Stimulated activated naive B cell treated with anti-CD40 and anti-IgM and Interleukin-4, amounts not matched to agents 10 μg/mL and 1 μg/mL and 100 μg/mL, for 72 hours (primary cell): ENCODE measurements around the gene SERINC2.

Experiments used
- ATAC-seq, 2 donors: fragments of 150-1000 bp; cut with Tn5 transposase; replicated peaks; 2 replicates each; pipeline ENCODE4 v1.10.0; 2021; ENCODE audit warnings: moderate library complexity in 1 of 2
- DNase-seq: peaks from one replicate; pipeline ENCODE4 v3.0.0; 2021
- H3K27ac Mint-ChIP-seq: one replicate; pipeline ENCODE4 v1.8.0; 2022; ENCODE audit warnings: mild to moderate bottlenecking, mixed read lengths
- H3K27me3 Mint-ChIP-seq, 2 donors: one replicate each; pipeline ENCODE4 v1.8.0; 2022; ENCODE audit warnings: mixed read lengths in 2 of 2
- H3K36me3 Mint-ChIP-seq, 2 donors: one replicate each; pipeline ENCODE4 v1.8.0; 2022; ENCODE audit warnings: mixed read lengths in 2 of 2, mild to moderate bottlenecking in 1 of 2
- H3K4me1 Mint-ChIP-seq, 2 donors: one replicate each; pipeline ENCODE4 v1.8.0; 2022; ENCODE audit warnings: mixed read lengths in 2 of 2, mild to moderate bottlenecking in 1 of 2
- H3K4me3 Mint-ChIP-seq, 2 donors: one replicate each; pipeline ENCODE4 v1.8.0; 2022; ENCODE audit warnings: mild to moderate bottlenecking in 2 of 2, mixed read lengths in 2 of 2, moderate library complexity in 1 of 2
- H3K9me3 Mint-ChIP-seq, 2 donors: one replicate each; pipeline ENCODE4 v1.8.0; 2022; ENCODE audit warnings: mixed read lengths in 2 of 2, mild to moderate bottlenecking in 1 of 2

SERINC2 gene

DNA sequence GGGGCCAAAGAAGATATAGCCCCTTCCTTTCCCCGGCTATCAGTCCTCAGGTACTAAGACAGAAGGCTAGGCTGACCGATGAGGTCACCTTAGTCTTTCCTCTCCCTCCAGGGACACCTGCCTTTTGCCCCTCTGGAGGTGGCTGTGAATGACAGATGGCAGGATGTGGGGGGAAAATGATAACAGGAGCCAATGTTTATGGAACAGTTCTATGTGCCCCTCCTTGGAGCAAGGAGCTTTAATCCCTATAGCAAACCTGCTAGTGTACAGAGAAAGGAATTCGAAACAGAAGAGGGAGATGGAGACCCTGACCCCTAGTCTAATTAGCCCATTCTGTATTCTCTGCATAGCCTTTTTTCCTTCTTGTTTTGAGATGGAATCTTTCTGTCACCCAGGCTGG is 28.1 kb downstream of the SERINC2 start:
- Mint-ChIP-seq H3K36me3 (no peaks in the 10 kb centered on the region), H3K9me3 (peaks cover 3 to 5% of the 10 kb centered on the region in 2 donors), H3K4me3 (no peak overlapping the region), H3K27me3 (no peaks in the 10 kb centered on the region), H3K4me1 (peaks cover 8 to 21% of the 10 kb centered on the region in 2 donors), H3K27ac (no peak overlapping the region)
- ATAC-seq, result no peak
- DNase-seq, result no peak

DNA sequence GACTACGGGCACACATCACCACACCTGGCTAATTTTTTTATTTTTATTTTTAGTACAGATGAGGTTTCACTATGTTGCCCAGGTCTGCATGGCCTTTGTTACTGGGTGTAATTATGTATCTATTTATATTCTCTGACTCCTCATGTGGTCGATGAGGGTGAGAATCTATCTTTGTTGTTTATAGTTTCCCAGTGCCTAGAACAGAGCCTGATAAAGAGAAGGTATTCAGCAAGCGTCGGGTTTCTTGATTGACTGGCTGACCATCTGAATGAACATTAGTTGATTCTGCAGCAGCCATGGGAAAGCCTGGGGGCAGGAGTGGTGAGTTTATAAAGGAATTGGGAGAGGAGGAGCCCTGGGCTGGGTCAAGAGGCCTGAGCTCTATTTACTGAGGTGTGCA is 28.5 kb downstream of the SERINC2 start:
- Mint-ChIP-seq H3K27me3 (no peaks in the 10 kb centered on the region), H3K4me1 (peaks cover 8 to 21% of the 10 kb centered on the region in 2 donors), H3K36me3 (no peaks in the 10 kb centered on the region), H3K9me3 (peaks cover 3 to 5% of the 10 kb centered on the region in 2 donors), H3K4me3 (no peak overlapping the region), H3K27ac (no peak overlapping the region)
- DNase-seq (no peak), ATAC-seq (peak; percentile 67 to 78)

DNA sequence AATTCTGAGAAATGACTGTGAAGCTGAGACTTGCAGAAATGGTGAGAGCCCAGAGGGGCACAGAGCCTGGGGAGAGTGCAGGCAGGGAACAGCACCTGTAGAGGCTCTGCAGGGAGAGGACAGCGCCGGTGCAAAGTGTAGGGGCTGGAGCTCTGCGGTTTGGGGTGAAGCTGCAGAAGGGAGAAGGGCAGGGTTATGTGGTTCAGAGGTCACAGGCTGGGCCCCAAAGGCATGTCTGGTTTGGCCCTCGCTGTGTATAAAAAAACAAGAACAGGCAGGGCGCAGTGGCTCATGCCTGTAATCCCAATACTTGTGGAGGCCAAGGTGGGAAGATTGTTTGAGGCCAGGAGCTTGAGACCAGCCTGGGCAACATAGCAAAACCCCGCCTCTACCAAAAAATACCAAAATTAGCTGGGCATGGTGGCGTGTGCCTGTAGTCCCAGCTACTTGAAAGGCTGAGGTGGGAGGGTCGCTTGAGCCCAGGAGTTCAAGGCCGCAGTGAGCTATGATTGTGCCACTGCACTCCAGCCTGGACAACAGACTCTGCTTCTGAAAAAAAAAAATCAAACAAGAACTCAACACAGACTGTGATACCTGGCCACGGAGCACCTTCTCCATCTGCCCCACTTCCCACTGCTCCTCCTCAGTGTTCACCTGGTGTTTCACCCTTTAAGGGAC is 29.1 kb downstream of the SERINC2 start:
- Mint-ChIP-seq H3K9me3 (peaks cover 3 to 5% of the 10 kb centered on the region in 2 donors), H3K27me3 (no peaks in the 10 kb centered on the region), H3K4me1 (peaks cover 8 to 21% of the 10 kb centered on the region in 2 donors), H3K27ac (no peak overlapping the region), H3K4me3 (no peak overlapping the region), H3K36me3 (no peaks in the 10 kb centered on the region)
- ATAC-seq, result no peak
- DNase-seq, result no peak

- DNase-seq, result no peak
- Mint-ChIP-seq H3K4me1 (peaks cover 8 to 21% of the 10 kb centered on the region in 2 donors), H3K27me3 (no peaks in the 10 kb centered on the region), H3K9me3 (peaks cover 3 to 5% of the 10 kb centered on the region in 2 donors), H3K4me3 (no peak overlapping the region), H3K36me3 (no peaks in the 10 kb centered on the region), H3K27ac (no peak overlapping the region)
- ATAC-seq, result no peak
Measured at GRCh38 chr1:31442648-31442994, 29.6 kb downstream of the SERINC2 start.

GRCh38 chr1:31443673-31444072 is 30.7 kb downstream of the SERINC2 start:
- no peak overlapping the region for H3K4me3 Mint-ChIP-seq
- H3K4me1 Mint-ChIP-seq, result peaks cover 8 to 21% of the 10 kb centered on the region in 2 donors
- peaks cover 3 to 5% of the 10 kb centered on the region in 2 donors for H3K9me3 Mint-ChIP-seq
- H3K27ac Mint-ChIP-seq, result no peak overlapping the region
- H3K27me3 Mint-ChIP-seq, result no peaks in the 10 kb centered on the region
- no peak for DNase-seq
- no peaks in the 10 kb centered on the region for H3K36me3 Mint-ChIP-seq
- no peak for ATAC-seq

GRCh38 chr1:31444725-31445448 is 31.9 kb downstream of the SERINC2 start:
- Mint-ChIP-seq H3K36me3 (no peaks in the 10 kb centered on the region), H3K27me3 (no peaks in the 10 kb centered on the region), H3K4me3 (no peak overlapping the region), H3K9me3 (peaks cover 3 to 5% of the 10 kb centered on the region in 2 donors), H3K4me1 (peaks cover 5 to 21% of the 10 kb centered on the region in 2 donors), H3K27ac (peak overlapping the region; percentile 27)
- no peak for DNase-seq
- ATAC-seq, result no peak

DNA sequence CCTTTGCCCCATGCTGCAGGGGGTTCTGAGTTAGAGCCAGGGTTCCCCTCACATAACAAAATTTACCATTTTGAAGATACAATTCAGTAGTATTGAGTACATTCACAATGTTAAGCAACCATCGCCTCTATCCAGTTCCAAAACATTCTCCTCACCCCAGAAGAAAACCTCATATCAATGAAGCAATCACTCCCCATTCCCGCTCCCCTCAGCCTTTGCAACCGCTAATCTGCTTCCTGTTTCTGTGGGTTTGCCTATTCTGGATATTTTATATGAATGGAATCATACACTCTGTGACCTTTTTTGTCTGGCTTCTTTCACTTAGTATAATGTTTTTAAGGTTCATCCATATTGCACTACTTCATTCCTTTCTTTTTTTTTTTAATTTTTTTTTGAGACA is 32.9 kb downstream of the SERINC2 start:
- H3K4me3 Mint-ChIP-seq, result no peak overlapping the region
- ATAC-seq (no peak), DNase-seq (no peak)
- no peak overlapping the region for H3K27ac Mint-ChIP-seq
- H3K36me3 Mint-ChIP-seq, result no peaks in the 10 kb centered on the region
- peaks cover 5 to 17% of the 10 kb centered on the region in 2 donors for H3K4me1 Mint-ChIP-seq
- H3K9me3 Mint-ChIP-seq, result peaks cover 8 to 10% of the 10 kb centered on the region in 2 donors
- H3K27me3 Mint-ChIP-seq, result no peaks in the 10 kb centered on the region

- H3K36me3 Mint-ChIP-seq, result no peaks in the 10 kb centered on the region
- peaks cover 0 to 7% of the 10 kb centered on the region in 2 donors for H3K27me3 Mint-ChIP-seq
- peaks cover 14 to 17% of the 10 kb centered on the region in 2 donors for H3K9me3 Mint-ChIP-seq
- DNase-seq (no peak), ATAC-seq (no peak)
- H3K4me1 Mint-ChIP-seq, result peaks cover 0 to 5% of the 10 kb centered on the region in 2 donors
- no peak overlapping the region for H3K4me3 Mint-ChIP-seq
- H3K27ac Mint-ChIP-seq, result no peak overlapping the region
Measured at GRCh38 chr1:31447210-31447609, 34.2 kb downstream of the SERINC2 start.

- Mint-ChIP-seq H3K27me3 (peaks cover 0 to 24% of the 10 kb centered on the region in 2 donors), H3K27ac (no peak overlapping the region), H3K4me1 (peaks cover 0 to 5% of the 10 kb centered on the region in 2 donors), H3K9me3 (peaks cover 35 to 47% of the 10 kb centered on the region in 2 donors), H3K36me3 (peaks cover 3 to 22% of the 10 kb centered on the region in 2 donors), H3K4me3 (no peak overlapping the region)
- DNase-seq, result no peak
- no peak for ATAC-seq
Measured at GRCh38 chr1:31453384-31454079, 40.5 kb downstream of the SERINC2 start.

DNA sequence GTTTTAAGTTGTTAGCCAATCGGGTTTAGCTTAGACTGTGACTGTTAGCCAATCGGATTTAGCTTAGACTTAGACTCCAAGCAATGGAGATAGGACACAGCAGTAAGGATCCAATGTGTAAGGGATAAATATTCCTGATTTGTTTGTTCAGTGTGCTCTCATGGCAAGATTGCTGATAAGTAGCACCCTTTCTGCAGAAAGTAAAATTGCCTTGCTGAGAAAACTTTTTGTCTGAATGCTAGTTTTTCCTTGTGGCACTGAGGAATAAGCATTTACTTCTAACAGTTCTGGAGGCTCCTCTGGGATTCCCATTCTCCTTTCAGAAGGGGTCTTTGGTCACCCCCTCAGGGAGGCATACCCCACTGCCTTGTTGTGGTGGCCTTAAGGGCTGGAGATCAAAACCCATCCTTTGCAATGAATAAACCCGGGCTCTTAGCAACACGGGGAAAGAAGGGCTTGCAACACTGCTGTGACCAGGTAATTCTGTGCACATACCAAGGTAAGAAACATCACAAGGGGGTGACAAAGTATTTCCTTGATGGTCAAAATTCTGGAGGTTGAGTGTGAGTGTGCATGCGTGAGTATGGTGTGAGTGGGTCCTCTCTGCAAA is 45.4 kb downstream of the SERINC2 start:
- ATAC-seq (no peak), DNase-seq (no peak)
- no peak overlapping the region for H3K4me3 Mint-ChIP-seq
- H3K27ac Mint-ChIP-seq, result no peak overlapping the region
- H3K36me3 Mint-ChIP-seq, result peaks cover 4 to 23% of the 10 kb centered on the region in 2 donors
- H3K4me1 Mint-ChIP-seq, result peaks cover 0 to 3% of the 10 kb centered on the region in 2 donors
- peaks cover 30 to 47% of the 10 kb centered on the region in 2 donors for H3K9me3 Mint-ChIP-seq
- H3K27me3 Mint-ChIP-seq, result peaks cover 7 to 24% of the 10 kb centered on the region in 2 donors

GRCh38 chr1:31460027-31460426 is 47.0 kb downstream of the SERINC2 start:
- no peak overlapping the region for H3K4me3 Mint-ChIP-seq
- peaks cover 7 to 20% of the 10 kb centered on the region in 2 donors for H3K27me3 Mint-ChIP-seq

GRCh38 chr1:31467005-31467674 is 54.1 kb downstream of the SERINC2 start:
- Mint-ChIP-seq H3K9me3 (peaks cover 18 to 20% of the 10 kb centered on the region in 2 donors), H3K4me3 (no peak overlapping the region), H3K36me3 (peaks cover 7 to 13% of the 10 kb centered on the region in 2 donors), H3K4me1 (peaks cover 6 to 8% of the 10 kb centered on the region in 2 donors), H3K27me3 (peaks cover 2% of the 10 kb centered on the region in 2 donors), H3K27ac (no peak overlapping the region)
- DNase-seq, result no peak
- ATAC-seq, result no peak

More at GRCh38 chr1:31460027-31460426, 47.0 kb downstream of the SERINC2 start:
- Mint-ChIP-seq H3K9me3 (peaks cover 25 to 41% of the 10 kb centered on the region in 2 donors), H3K36me3 (peaks cover 3 to 19% of the 10 kb centered on the region in 2 donors), H3K4me1 (no peaks in the 10 kb centered on the region), H3K27ac (no peak overlapping the region)
- ATAC-seq, result no peak
- DNase-seq, result no peak

- peaks cover 17 to 18% of the 10 kb centered on the region in 2 donors for H3K9me3 Mint-ChIP-seq
- H3K4me1 Mint-ChIP-seq, result peaks cover 13 to 15% of the 10 kb centered on the region in 2 donors
- peaks cover 4 to 5% of the 10 kb centered on the region in 2 donors for H3K27me3 Mint-ChIP-seq
- no peak overlapping the region for H3K4me3 Mint-ChIP-seq
- no peak for ATAC-seq
- DNase-seq, result no peak
- peak overlapping the region; percentile 37 for H3K27ac Mint-ChIP-seq
- H3K36me3 Mint-ChIP-seq, result peaks cover 10 to 16% of the 10 kb centered on the region in 2 donors
Measured at GRCh38 chr1:31470794-31471315, 57.8 kb downstream of the SERINC2 start.
